Gastroesophageal sphincter (tissue), 4 donors: ENCODE measurements around the gene PDE5A. TPM values are rescaled to one million over a fixed set of nuclear protein-coding genes. Genes with fewer than 3 reads are reported as not detected.
A peak's percentile ranks its signal among the peaks of the same experiment; 100 is the strongest.
"Not testable (repeated sequence)": the region's sequence is repeated elsewhere in the genome, so short reads cannot be mapped to it uniquely, and the experiment has no call there.

Experiments used
- ATAC-seq: fragments of 150-250 bp; one replicate; pipeline ENCODE4 v1.9.1; 2016; ENCODE audit warnings: mild to moderate bottlenecking, moderate library complexity
- H3K27ac ChIP-seq, 4 donors: fragments of 200-600 bp; sonication (generic) in 3 of 4; 1 replicate in 3 of 4; 2 replicates in 1 of 4; pipeline ENCODE4 v1.5.1; 2016 to 2019
- H3K27me3 ChIP-seq: fragments of 200-600 bp; sonication (generic); one replicate; pipeline ENCODE4 v1.5.1; 2019
- H3K36me3 ChIP-seq, 2 donors: fragments of 200-600 bp; sonication (generic); one replicate each; pipeline ENCODE4 v1.5.1; 2019; ENCODE audit warnings: control low read depth in 1 of 2
- H3K4me1 ChIP-seq, 3 donors: fragments of 200-600 bp; sonication (generic); 1 replicate in 2 of 3; 2 replicates in 1 of 3; pipeline ENCODE4 v1.5.1; 2016 to 2019; ENCODE audit warnings: control low read depth in 2 of 3
- H3K4me3 ChIP-seq, 2 donors: fragments of 200-600 bp; sonication (generic); one replicate each; pipeline ENCODE4 v1.5.1; 2019; ENCODE audit warnings: mild to moderate bottlenecking in 1 of 2, moderate library complexity in 1 of 2
- H3K9me3 ChIP-seq, 3 donors: fragments of 200-600 bp; sonication (generic); one replicate each; pipeline ENCODE4 v1.5.1; 2017 to 2019; ENCODE audit warnings: control low read depth in 2 of 3
- EP300 ChIP-seq: sonication (generic); formaldehyde crosslinking; IDR thresholded peaks from one replicate; pipeline ENCODE4 v1.6.1; 2017; ENCODE audit warnings: antibody characterized with exemption, mild to moderate bottlenecking
- POLR2A ChIP-seq, 2 donors: fragments of 450-650 bp; IDR thresholded peaks; one replicate each; pipeline ENCODE4 v1.6.1; 2017; ENCODE audit warnings: antibody characterized with exemption in 2 of 2, mild to moderate bottlenecking in 2 of 2, moderate library complexity in 1 of 2
- POLR2AphosphoS5 ChIP-seq: sonication (generic); formaldehyde crosslinking; IDR thresholded peaks from one replicate; pipeline ENCODE4 v1.6.1; 2017; ENCODE audit warnings: antibody characterized with exemption
- WGBS, 2 donors: methylation state at CpG; one replicate each; pipeline ENCODE4 v1.1.5; 2018; ENCODE audit warnings: low coverage in 1 of 2; 5-methylcytosine and 5-hydroxymethylcytosine counted together
- total RNA-seq, 4 donors: library from RNA; depleted of rRNA; stranded (reverse); fragments of >200 nt; gene quantifications; one replicate each; pipeline ENCODE4 v1.1.0, GENCODE V29; 2016
- TF ChIP-seq, protein P1 (sequence below), 4 experiments: fragments of 200-600 bp in 2 of 4; fragments of 450-650 bp in 2 of 4; sonication (generic) in 1 of 4; IDR thresholded peaks; one replicate each; pipeline ENCODE4 v1.5.1; 2017 to 2019; ENCODE audit warnings: antibody characterized with exemption in 4 of 4, mild to moderate bottlenecking in 2 of 4, moderate library complexity in 2 of 4

The PDE5A gene
- total RNA-seq, 4 donors from 2014 or later: 126 to 358 (median 212) TPM

DNA sequence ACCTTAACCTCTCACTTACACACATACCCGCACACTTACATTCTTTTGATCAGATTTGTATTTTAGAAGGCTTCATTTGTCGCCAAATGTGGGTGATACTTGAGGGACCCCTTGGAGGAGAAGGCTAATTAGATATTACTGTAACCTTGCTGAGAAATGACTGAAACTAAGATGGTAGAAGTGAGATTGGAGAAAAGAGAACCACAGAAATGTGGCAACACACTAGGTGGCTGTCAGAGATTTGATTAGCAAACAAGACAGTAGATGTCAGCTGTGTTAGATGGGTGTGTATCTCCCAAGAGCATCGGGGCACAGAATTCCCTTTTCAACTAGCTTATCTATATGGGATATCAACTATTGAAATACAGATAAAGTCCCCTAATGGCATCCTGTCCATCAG is 157.3 kb downstream of the PDE5A start:
- no peak overlapping the region for H3K4me3 ChIP-seq
- no peaks in the 10 kb centered on the region for H3K4me1 ChIP-seq
- no peaks in the 10 kb centered on the region for H3K9me3 ChIP-seq
- no peak overlapping the region for H3K27ac ChIP-seq
- 63 to 82% methylated on average over 3 of the region's 3 CpGs for WGBS, 2 donors
- H3K36me3 ChIP-seq: peaks cover 0 to 76% of the 10 kb centered on the region in 2 donors
- no peaks in the 10 kb centered on the region for H3K27me3 ChIP-seq
- no peak for ATAC-seq
- TF ChIP-seq EP300 (no peak), POLR2AphosphoS5 (no peak), POLR2A (IDR thresholded peaks at IDR 0.05) (no peak)
- TF ChIP-seq, protein P1, sequence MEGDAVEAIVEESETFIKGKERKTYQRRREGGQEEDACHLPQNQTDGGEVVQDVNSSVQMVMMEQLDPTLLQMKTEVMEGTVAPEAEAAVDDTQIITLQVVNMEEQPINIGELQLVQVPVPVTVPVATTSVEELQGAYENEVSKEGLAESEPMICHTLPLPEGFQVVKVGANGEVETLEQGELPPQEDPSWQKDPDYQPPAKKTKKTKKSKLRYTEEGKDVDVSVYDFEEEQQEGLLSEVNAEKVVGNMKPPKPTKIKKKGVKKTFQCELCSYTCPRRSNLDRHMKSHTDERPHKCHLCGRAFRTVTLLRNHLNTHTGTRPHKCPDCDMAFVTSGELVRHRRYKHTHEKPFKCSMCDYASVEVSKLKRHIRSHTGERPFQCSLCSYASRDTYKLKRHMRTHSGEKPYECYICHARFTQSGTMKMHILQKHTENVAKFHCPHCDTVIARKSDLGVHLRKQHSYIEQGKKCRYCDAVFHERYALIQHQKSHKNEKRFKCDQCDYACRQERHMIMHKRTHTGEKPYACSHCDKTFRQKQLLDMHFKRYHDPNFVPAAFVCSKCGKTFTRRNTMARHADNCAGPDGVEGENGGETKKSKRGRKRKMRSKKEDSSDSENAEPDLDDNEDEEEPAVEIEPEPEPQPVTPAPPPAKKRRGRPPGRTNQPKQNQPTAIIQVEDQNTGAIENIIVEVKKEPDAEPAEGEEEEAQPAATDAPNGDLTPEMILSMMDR (IDR thresholded peaks at IDR 0.05): no peak

DNA sequence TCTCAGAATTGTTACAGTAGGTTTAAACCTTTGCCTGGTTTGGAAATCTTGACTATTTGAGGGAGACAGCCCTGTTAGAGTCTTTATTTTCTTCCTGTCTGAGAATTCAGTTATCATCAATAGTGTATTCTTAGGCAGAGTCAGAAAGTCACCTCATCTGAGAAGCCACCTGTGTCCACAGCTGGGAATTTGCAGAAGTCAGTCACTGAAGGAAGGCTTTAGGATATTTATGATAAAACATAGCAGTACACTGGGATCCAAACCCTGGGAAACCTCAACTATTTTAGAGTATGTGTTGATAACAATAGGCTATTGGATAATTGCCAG is 157.9 kb downstream of the PDE5A start:
- H3K4me1 ChIP-seq, H3K4me3 ChIP-seq, H3K27ac ChIP-seq, H3K9me3 ChIP-seq, H3K27me3 ChIP-seq, ATAC-seq: not testable (repeated sequence)
- H3K36me3 ChIP-seq: peaks cover 0 to 74% of the 10 kb centered on the region in 2 donors

DNA sequence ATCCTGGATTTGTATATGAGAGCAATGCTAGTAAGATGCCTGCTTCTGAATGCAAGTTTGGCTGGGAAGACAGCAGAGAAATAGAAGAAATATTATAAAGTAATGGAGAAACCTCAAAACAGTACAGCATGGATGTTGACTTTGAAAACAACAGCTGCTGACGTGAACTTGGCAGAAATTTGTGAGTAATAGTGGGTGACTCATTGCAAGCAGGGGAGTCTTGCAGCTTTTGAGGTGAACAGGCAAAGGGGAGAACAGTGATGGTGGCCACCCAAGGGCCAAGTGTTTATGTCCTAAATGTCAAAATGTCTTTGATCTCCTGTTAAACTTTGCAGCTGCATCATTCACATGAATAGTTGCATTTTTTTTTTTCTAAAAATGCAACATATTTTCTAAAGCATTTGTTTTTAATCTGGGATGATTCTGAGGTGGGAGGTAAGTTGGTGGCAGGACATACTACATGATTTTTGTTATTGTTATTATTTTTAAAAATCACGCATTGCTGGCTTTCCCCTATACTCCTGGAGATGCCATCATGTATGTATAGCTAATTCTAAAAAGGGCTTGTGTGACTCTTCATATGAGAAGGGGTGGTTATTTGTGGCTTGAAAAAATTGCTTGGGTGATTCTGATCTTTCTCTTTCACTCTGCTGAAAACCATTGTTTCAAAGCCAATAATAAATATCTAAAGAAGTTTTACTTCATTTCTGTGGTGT is 158.4 kb downstream of the PDE5A start:
- not testable (repeated sequence) for H3K4me1 ChIP-seq, H3K9me3 ChIP-seq, H3K4me3 ChIP-seq, H3K27ac ChIP-seq, ATAC-seq, H3K27me3 ChIP-seq
- peaks cover 0 to 75% of the 10 kb centered on the region in 2 donors for H3K36me3 ChIP-seq
- WGBS, 2 donors: 58 to 65% methylated on average over 2 of the region's 2 CpGs

DNA sequence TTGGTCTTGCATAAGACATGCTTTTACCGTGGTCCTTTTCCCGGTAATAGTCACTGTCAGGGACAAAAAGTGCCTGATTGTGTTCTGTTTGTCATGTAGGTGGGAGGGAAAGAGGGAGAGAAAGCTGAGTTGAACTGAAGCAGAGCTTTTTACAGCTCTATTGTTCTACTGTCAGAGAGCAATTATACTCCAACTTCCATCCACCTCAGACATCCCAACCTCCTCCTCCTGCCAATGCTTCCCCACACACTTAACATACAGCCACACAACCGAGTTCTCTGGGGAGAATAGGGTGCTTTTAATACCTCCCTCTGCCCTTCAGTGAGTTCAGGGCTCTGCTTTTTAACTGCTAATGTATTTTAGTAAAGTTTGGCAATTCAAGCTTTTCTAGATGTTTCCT is 159.6 kb downstream of the PDE5A start:
- not testable (repeated sequence) for H3K4me3 ChIP-seq, H3K4me1 ChIP-seq, ATAC-seq, H3K27ac ChIP-seq, H3K9me3 ChIP-seq, H3K27me3 ChIP-seq
- H3K36me3 ChIP-seq: peaks cover 0 to 70% of the 10 kb centered on the region in 2 donors
- WGBS, 2 donors: 76 to 87% methylated on average over 3 of the region's 3 CpGs

DNA sequence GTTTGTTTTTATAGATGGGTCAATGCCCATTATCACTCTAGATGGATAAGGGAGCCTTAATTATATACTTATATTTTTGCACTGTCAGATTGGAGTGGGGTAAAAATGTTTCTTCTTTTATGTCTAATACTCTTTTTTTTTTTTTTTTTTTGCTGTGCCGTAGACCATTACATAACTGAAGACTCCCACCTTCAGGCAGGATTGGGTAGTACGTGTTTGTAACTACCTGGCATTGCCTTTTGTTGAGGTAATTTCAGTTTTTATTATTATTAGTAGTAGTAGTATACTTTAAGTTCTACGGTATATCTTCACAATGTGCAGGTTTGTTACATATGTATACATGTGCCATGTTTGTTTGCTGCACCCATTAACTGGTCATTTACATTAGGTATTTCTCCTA is 165.9 kb downstream of the PDE5A start:
- WGBS, 2 donors: 60 to 66% methylated on average over 3 of the region's 3 CpGs
- not testable (repeated sequence) for ATAC-seq, H3K27ac ChIP-seq, H3K27me3 ChIP-seq, H3K9me3 ChIP-seq, H3K4me3 ChIP-seq, H3K4me1 ChIP-seq
- H3K36me3 ChIP-seq: peaks cover 0 to 39% of the 10 kb centered on the region in 2 donors

DNA sequence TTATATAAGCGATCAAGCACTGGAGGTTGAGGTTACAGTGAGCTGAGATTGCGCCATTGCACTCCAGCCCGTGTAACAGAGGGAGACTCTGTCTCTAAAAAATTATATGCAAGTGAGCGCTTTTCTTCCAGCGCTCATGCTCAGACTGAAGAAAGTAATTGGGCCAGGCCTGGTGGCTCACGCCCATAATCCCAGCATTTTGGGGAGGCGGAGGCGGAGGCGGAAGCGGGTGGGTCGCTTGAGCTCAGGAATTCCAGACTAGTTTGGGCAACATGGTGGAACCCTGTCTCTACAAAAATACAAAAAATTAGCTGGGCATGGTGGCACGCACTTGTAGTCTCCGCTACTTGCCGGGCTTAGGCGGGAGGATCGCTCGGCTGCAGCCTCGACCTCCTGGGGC is 172.9 kb downstream of the PDE5A start:
- Histone ChIP-seq H3K4me3 (peak overlapping the region in 1 of 2 donors; percentile 76), H3K27ac (peak overlapping the region in 3 of 4 donors; percentile 93 to 94 (median 94))
- WGBS, 2 donors: 43 to 79% methylated on average over 11 to 15 of the region's 18 CpGs

DNA sequence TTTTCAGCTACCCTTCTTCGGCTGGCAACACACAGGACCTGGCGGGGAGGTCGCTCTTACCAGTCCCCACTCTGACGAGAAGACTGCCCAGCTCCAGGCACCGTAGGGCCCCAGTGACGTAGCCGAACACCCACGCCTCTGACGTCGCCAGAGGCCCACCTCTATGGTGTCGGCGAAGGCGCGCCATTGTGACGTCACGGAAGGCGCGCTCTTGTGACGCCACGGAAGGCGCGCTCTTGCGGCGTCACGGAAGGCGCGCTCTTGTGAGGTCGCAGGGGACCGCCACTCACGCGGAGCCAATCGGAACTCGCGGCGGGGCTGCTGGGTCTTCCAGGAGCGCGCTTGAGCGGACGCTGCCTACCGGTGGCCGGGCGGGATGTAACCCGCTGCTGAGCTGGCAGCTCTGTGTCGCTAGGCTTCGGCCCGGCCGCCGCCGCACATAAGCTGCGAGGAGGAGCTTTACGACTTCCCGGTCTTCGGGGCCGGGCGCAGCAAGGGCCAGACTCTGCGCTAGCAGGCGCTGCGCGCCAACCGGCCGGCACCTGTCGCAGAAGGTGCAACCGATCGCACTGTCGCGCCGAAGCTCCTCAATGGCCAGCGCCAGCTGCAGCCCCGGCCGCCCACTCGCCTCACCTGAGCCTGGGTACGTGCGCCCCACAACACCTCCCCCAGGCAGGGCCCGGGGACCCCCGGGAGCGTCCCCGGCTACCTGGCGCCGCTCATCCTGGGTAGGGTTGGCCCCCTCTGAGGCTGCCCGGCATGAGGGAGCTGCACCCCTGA is 173.9 kb downstream of the PDE5A start:
- Histone ChIP-seq H3K27ac (peak overlapping the region; percentile 92 to 94 (median 94)), H3K4me3 (peak overlapping the region; percentile 76 to 80), H3K4me1 (peaks cover 0 to 15% (median 0%) of the 10 kb centered on the region in 3 donors)
- not testable (repeated sequence) for H3K36me3 ChIP-seq, H3K27me3 ChIP-seq, H3K9me3 ChIP-seq
- ATAC-seq: peak; percentile 100
- TF ChIP-seq POLR2A (IDR thresholded peaks at IDR 0.05): peak; percentile 51 to 88
- peak; percentile 84 for TF ChIP-seq POLR2AphosphoS5
- TF ChIP-seq, protein P1 (IDR thresholded peaks at IDR 0.05): peak in 3 of 4 experiments; percentile 28 to 54 (median 36)
- WGBS, 2 donors: no CpG with 5 or more reads among the region's 80 CpGs

More for the DNA sequence above, 172.9 kb downstream of the PDE5A start:
- H3K4me1 ChIP-seq: peaks cover 0 to 15% (median 0%) of the 10 kb centered on the region in 3 donors
- not testable (repeated sequence) for H3K9me3 ChIP-seq, H3K27me3 ChIP-seq, ATAC-seq, H3K36me3 ChIP-seq

DNA sequence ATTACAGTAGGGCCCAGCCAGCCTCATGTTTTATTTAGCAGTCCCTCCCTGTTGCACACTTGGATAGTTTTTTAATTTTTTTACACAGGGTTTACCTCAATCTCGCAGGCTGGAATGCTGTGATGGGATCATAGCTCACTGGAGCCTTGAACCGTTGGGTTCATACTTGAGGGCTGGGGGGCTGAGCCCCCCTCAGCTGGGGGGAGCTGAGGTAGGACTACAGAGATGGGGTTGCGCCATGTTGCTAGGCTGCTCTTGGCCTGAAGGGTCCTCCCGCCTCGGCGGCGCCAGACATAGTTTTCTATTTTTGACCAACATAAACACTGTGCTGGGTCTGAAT is 174.5 kb downstream of the PDE5A start:
- ATAC-seq: peak; percentile 26
- H3K27me3 ChIP-seq, H3K9me3 ChIP-seq, H3K36me3 ChIP-seq: not testable (repeated sequence)
- Histone ChIP-seq H3K4me1 (peaks cover 0 to 15% (median 0%) of the 10 kb centered on the region in 3 donors), H3K27ac (peak overlapping the region; percentile 62 to 94 (median 94)), H3K4me3 (peak overlapping the region; percentile 76 to 80)
- WGBS, 2 donors: no CpG with 5 or more reads among the region's 7 CpGs

DNA sequence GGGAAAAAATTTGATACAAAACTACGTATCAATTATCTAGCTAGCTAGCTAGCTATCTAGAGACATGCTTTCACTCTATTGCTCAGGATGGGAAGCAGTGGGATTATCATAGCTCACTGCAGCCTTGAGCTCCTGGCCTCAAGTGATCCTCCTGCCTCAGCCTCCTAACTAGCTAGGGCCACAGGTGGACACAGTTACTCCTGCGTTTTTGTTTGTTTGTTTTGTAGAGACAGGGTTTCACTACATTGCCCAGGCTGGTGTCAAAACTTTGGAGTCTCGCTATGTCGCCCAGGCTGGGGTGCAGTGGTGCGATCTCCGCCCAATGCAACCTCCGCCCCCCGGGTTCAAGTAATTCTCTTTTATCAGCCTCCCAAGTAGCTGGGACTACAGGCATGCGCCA is 175.3 kb downstream of the PDE5A start:
- Histone ChIP-seq H3K27ac (peak overlapping the region in 3 of 4 donors; percentile 93 to 94 (median 94)), H3K4me1 (peaks cover 0 to 15% (median 0%) of the 10 kb centered on the region in 3 donors)
- WGBS, 2 donors: 100% methylated on average over 5 of the region's 9 CpGs; no CpG with 5 or more reads in 1 of the 2 donors
- not testable (repeated sequence) for H3K27me3 ChIP-seq, H3K9me3 ChIP-seq, H3K36me3 ChIP-seq, H3K4me3 ChIP-seq, ATAC-seq

DNA sequence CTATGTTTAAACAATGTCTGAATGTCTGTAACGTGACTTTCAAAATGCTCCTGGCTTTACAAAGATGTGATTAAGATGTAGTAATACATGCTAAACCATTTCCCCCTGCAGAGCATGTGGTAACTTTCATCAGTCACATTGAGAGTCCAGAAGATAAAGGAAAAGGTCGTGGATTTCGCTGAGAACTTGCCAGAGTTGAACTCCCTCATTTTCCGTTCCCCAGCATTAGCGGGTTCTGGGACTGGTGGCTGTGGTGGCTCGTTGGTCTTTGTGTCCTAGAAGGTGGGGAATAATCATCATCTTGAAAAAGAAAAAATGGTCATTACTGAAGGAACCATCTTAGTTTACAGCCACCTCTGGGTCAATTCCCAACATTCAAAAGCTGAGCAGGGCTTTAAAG is 178.8 kb downstream of the PDE5A start:
- H3K36me3 ChIP-seq: peaks cover 0 to 18% of the 10 kb centered on the region in 2 donors
- H3K4me1 ChIP-seq, H3K27me3 ChIP-seq, ATAC-seq, H3K27ac ChIP-seq, H3K9me3 ChIP-seq, H3K4me3 ChIP-seq: not testable (repeated sequence)
- 78 to 86% methylated on average over 1 to 4 of the region's 6 CpGs for WGBS, 2 donors
